Naive thymus-derived CD8-positive, alpha-beta T cell (primary cell): ENCODE data around the gene PHF21B. TPM values are rescaled to one million over a fixed set of nuclear protein-coding genes. Genes with fewer than 3 reads are reported as not detected.
A peak's percentile ranks its signal among the peaks of the same experiment; 100 is the strongest.

Experiments
- ATAC-seq, 2 donors: fragments of 150-1000 bp; cut with Tn5 transposase in 1 of 2; sonication (Bioruptor Pico), chemical (Tn5 transposase) in 1 of 2; 1 replicate in 1 of 2; 2 replicates in 1 of 2; pipeline ENCODE4 v1.10.0; 2021; ENCODE audit warnings: mild to moderate bottlenecking in 2 of 2, moderate library complexity in 2 of 2
- POLR2A ChIA-PET: fragments of 350-600 bp; sonication (Branson Sonifier 250); formaldehyde crosslinking; loops from one replicate; lab custom pipeline; 2021; ENCODE audit warnings: antibody characterized with exemption; lab: Charles Lee
- DNase-seq, 10 donors: peaks; one replicate each; pipeline versions ENCODE4 v3.0.0 to v3.0.0-alpha.2; 2020 to 2022
- H3K27ac Mint-ChIP-seq, 10 donors: one replicate each; pipeline ENCODE4 v1.8.0; 2020 to 2022; ENCODE audit warnings: mild to moderate bottlenecking in 10 of 10, mixed read lengths in 10 of 10, moderate library complexity in 4 of 10, inconsistent platforms in 1 of 10
- H3K27me3 Mint-ChIP-seq, 5 donors: one replicate each; pipeline ENCODE4 v1.8.0; 2021 to 2022; ENCODE audit warnings: mixed read lengths in 5 of 5
- H3K36me3 Mint-ChIP-seq, 3 donors: one replicate each; pipeline ENCODE4 v1.8.0; 2020 to 2022; ENCODE audit warnings: mixed read lengths in 3 of 3, mild to moderate bottlenecking in 2 of 3, inconsistent platforms in 1 of 3
- H3K4me1 Mint-ChIP-seq, 4 donors: one replicate each; pipeline ENCODE4 v1.8.0; 2021 to 2022; ENCODE audit warnings: mixed read lengths in 4 of 4
- H3K4me3 Mint-ChIP-seq, 10 donors: one replicate each; pipeline ENCODE4 v1.8.0; 2020 to 2022; ENCODE audit warnings: mild to moderate bottlenecking in 10 of 10, mixed read lengths in 10 of 10, moderate library complexity in 6 of 10, inconsistent platforms in 1 of 10
- H3K9me3 Mint-ChIP-seq, 9 donors: one replicate each; pipeline ENCODE4 v1.8.0; 2020 to 2022; ENCODE audit warnings: mixed read lengths in 9 of 9, mild to moderate bottlenecking in 3 of 9, inconsistent platforms in 1 of 9, moderate library complexity in 1 of 9
- polyA plus RNA-seq, 3 donors: library from polyadenylated mRNA; unstranded; fragments of 300-500 nt; fragmentation: Illumina TruSeq; gene quantifications; one replicate each; pipeline ENCODE4 v1.2.3, GENCODE V29; 2021
- total RNA-seq, 8 experiments: library from RNA in 2 of 8; stranded (reverse) in 2 of 8; gene quantifications; one replicate each; pipeline ENCODE4 v1.2.3 and lab custom pipeline; 2021 to 2026

PHF21B gene
- total and polyA plus RNA-seq, 5 experiments from 2014 or later, result not detected

DNA sequence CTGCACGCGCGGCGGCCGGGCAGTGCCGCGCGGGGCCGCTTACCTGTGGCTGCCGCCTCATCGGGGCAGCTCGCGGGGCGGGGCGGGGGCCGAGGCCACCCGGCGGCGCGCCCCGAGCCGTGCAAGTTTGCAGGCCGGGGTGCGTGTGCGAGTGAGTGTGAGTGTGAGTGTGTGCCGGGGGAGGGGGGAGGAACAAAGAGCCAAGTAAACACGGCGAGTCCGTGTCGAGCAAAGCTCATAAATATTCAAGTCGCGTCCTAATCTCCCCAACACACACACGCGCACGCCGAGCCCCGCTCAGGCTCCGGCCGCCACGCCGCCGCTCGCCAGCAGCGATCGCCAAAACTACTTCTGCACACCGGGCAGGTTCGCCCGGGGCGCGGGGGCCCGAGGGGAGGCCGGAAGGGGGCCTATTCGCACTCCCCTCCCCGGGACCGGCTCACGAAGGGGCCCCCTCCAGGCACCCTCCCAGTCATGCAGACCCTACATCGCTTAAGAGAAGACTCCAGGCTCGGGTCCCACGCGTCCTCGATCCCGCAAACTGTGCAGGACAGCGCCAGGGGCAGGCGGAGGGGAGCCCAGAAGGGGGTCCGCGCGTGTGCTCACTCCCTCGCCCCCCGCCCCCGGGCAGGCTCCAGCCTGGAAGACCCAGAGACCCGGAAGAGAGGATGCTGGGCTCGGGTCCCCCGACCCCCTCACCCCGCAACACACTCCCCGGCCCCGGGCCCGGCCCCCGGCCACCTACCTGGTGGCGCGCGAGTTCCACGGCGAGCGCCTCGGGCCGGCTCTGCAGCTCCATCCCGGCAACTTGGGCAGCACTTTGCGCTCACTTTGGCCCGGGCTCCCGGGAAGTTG lies 827 bp downstream of the PHF21B start:
- ATAC-seq (no peak), DNase-seq (no peak)
- no peak overlapping the region for H3K27ac Mint-ChIP-seq
- peaks cover 39 to 68% (median 52%) of the 10 kb centered on the region in 5 donors for H3K27me3 Mint-ChIP-seq
- H3K9me3 Mint-ChIP-seq, result peaks cover 0 to under 1% (median 0%) of the 10 kb centered on the region in 9 donors
- peaks cover 8 to 19% (median 15%) of the 10 kb centered on the region in 4 donors for H3K4me1 Mint-ChIP-seq
- POLR2A ChIA-PET, result no interaction called here
- H3K4me3 Mint-ChIP-seq, result peak overlapping the region in 8 of 10 donors; percentile 12 to 68 (median 42)
- peaks cover 0 to 4% (median 4%) of the 10 kb centered on the region in 3 donors for H3K36me3 Mint-ChIP-seq

DNA sequence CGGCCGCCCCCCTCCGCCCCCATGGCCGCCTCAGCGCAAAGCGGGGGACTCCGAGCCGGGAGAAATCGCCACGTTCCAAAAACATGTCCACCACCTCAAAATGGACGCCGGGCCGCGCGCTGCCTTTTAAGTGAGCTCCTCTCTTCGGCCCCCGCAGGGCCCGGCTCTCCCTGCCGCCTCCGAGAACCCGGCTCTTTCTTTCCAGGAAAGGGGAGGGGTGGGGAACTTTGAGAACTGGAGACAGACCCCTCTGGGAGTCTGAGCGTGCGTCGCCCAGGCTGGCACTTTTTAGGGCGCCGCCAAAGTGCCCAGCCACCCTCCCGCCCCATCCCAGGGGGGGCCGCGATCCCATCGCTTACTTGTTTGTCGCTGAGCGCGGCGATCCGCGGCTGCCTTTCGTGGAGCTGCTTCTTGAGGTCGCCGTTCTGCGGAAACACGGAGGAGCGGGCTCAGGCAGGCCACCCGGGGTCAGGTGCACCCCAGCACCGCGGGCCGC lies 1.6 kb downstream of the PHF21B start:
- peak overlapping the region in 5 of 10 donors; percentile 14 to 54 (median 41) for H3K4me3 Mint-ChIP-seq
- ATAC-seq (no peak), DNase-seq (no peak)
- peaks cover 41 to 72% (median 56%) of the 10 kb centered on the region in 5 donors for H3K27me3 Mint-ChIP-seq
- peaks cover 8 to 19% (median 15%) of the 10 kb centered on the region in 4 donors for H3K4me1 Mint-ChIP-seq
- H3K9me3 Mint-ChIP-seq, result peaks cover 0 to 2% (median 0%) of the 10 kb centered on the region in 9 donors
- H3K36me3 Mint-ChIP-seq, result peaks cover 0 to 4% (median 4%) of the 10 kb centered on the region in 3 donors
- POLR2A ChIA-PET, result interaction anchor here (0.6 kb wide), 1 partner anchor 974 kb away, joined by 3 read pairs; no protein-coding TSS in a partner anchor
- no peak overlapping the region for H3K27ac Mint-ChIP-seq

DNA sequence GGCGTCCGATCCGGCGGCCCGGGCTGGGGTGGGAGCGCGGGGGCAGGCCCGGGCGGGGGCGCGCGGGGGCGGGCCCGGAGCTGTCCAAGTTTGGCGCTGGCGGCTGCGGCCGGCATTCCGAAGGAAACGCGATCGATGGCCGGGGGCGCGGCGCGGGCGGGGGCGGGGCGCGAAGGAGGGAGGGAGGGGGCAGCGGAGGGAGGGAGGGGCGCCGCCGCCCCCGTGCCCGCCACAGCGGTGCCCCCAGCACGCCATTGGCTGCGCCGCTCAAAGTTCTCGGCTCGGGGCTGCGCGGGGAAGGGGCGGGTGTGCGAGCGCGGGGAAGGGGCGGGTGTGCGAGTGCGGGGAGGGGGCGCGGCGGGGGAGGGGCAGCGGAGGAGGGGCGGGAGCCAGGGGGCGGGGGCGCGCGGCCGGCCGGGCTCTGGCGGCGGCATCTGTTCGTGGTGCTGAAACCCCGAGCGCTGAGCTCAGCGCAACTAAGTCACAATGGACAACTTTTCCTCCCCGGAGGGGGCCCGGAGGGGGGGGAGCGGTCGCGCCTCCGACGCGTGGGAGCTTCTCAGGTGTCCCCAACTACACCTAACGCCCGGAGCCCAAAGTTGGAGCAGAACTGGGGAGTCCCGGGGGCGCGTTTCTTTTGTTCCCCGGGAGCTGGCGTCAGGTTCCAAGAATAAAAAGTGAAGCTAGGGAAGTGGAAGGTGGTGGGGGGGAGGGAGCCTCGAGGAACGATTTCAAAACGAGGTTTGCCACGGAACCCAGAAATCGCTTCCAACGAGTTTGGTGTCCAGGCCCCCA lies 2.2 kb downstream of the PHF21B start:
- DNase-seq, result no peak

DNA sequence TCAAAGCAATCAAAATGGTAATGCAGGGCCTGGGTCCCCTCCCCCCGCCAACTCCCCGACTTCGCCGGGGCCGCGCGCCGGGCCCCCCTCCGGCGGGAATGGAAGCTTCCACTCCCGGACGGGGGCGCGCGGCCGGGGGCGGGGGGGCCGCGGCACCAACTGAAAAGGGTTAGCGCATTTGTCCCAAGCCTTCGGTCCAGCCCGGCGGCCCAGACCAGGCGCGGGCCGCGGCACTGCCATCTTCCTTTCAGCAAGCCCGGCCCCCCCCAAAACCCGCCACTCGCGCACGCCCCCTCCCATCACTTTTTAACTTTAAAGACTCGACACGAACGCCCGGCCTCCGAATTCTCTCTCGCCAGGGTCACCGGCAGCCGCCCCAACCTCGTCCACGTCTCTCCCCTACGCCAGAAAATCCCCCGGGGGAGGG lies 2.8 kb downstream of the PHF21B start:
- Mint-ChIP-seq H3K4me1 (peaks cover 7 to 19% (median 15%) of the 10 kb centered on the region in 4 donors), H3K27ac (no peak overlapping the region), H3K9me3 (peaks cover 0 to 4% (median 0%) of the 10 kb centered on the region in 9 donors), H3K27me3 (peaks cover 45 to 72% (median 57%) of the 10 kb centered on the region in 5 donors), H3K36me3 (peaks cover 0 to 4% (median 3%) of the 10 kb centered on the region in 3 donors), H3K4me3 (peak overlapping the region in 7 of 10 donors; percentile 35 to 79 (median 54))
- DNase-seq, result no peak
- POLR2A ChIA-PET, result no interaction called here
- no peak for ATAC-seq

More for the DNA sequence above, 2.2 kb downstream of the PHF21B start:
- ATAC-seq, result peak in 1 of 2 donors; percentile 52
- Mint-ChIP-seq H3K36me3 (peaks cover 0 to 4% (median 4%) of the 10 kb centered on the region in 3 donors), H3K27ac (no peak overlapping the region), H3K4me3 (peak overlapping the region in 3 of 10 donors; percentile 26 to 71 (median 51)), H3K4me1 (peaks cover 7 to 19% (median 15%) of the 10 kb centered on the region in 4 donors), H3K27me3 (peaks cover 45 to 72% (median 58%) of the 10 kb centered on the region in 5 donors), H3K9me3 (peaks cover 0 to 3% (median 0%) of the 10 kb centered on the region in 9 donors)
- POLR2A ChIA-PET, result interaction anchor here (0.6 kb wide), 1 partner anchor 973 kb away, joined by 3 read pairs; no protein-coding TSS in a partner anchor

DNA sequence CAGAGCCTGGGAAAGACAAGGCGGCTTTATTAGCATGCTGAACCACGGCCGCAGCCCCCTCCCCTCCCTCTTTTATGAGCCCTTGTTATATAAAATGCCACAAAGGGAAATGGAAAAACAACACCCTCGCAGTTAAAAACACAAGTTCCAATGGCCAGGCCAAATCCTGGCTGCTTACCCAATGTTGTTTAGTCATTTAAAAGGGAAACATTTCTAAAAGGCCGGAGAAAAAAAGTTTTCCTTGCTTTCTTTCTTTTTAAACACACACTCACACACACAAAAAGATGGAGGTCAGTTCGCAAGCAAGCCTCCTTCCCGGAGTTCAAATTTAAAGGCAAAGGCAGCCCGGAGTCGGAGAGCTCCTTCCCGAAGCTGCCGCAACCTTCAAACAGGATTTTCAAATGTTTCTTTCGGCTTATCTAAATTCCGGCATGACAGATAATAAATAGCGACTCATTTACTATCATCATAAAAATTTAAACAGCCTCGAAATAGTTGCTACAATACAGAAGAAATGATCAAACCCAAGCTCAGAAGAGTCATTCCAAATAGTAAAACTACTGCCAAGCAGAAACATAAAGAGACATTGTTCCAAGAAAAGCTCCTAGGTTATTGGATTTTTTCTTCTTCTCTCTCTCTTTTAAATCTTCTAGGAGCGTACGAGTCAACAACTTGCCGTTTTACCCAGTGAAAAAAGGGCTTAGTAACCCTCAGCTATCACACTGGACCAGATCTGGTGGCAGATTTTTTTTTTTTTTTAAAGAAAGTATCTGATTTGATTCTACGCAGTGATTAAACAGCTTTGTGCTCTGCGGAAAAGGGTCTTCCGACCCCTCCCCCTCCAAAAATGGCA lies 3.5 kb downstream of the PHF21B start:
- peaks cover 0 to 4% (median 0%) of the 10 kb centered on the region in 9 donors for H3K9me3 Mint-ChIP-seq
- peaks cover 43 to 72% (median 57%) of the 10 kb centered on the region in 5 donors for H3K27me3 Mint-ChIP-seq
- H3K4me3 Mint-ChIP-seq, result peak overlapping the region; percentile 35 to 79 (median 66)
- ATAC-seq (no peak), DNase-seq (no peak)
- peaks cover 7 to 19% (median 13%) of the 10 kb centered on the region in 4 donors for H3K4me1 Mint-ChIP-seq
- POLR2A ChIA-PET, result no interaction called here
- peak overlapping the region in 1 of 10 donors; percentile 89 for H3K27ac Mint-ChIP-seq
- H3K36me3 Mint-ChIP-seq, result peaks cover 0 to 4% (median 3%) of the 10 kb centered on the region in 3 donors

DNA sequence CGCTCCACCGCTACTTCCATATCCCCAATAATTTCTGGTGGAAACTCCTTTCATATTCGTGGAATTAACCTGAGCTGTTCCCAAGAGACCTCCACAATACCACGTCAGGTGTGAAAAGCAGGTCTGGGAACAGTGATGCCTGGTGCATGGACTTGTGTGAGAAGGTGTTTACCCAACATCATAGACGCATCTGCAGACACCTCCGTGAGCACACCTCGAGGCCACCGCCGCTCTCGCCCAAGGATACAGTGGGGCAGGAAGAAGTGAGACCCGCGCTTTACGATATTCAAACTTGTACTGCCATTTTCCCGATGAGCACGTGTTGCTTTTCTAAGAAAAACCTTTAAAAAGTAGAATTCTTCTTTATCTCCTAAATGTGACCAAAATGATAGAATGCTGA lies 8.2 kb downstream of the PHF21B start:
- Mint-ChIP-seq H3K4me3 (no peak overlapping the region), H3K4me1 (peaks cover 3 to 7% (median 5%) of the 10 kb centered on the region in 4 donors), H3K36me3 (no peaks in the 10 kb centered on the region), H3K27me3 (peaks cover 34 to 94% (median 63%) of the 10 kb centered on the region in 5 donors), H3K9me3 (peaks cover 0 to 4% (median 0%) of the 10 kb centered on the region in 9 donors), H3K27ac (no peak overlapping the region)
- POLR2A ChIA-PET, result no interaction called here
- no peak for ATAC-seq
- DNase-seq, result no peak

DNA sequence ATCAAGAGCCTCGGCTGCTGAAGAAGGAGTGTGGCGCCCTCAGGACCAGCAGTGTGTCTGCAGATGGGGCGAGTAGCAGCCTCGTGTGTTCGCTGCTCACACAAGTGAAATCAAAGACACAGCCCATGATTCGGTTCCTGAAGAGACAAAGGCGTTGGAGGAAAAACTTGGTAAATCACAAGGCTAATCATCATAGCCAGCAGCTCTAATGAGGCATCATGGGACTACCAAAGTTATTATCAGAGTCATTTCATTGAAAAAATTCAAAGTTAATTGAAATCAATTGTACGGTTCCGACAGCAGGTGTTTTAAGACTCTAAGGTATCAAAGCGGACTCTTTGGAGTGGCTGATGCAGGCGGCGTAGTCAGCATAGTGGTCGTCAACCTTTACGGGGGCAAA lies 9.5 kb downstream of the PHF21B start:
- Mint-ChIP-seq H3K27me3 (peaks cover 31 to 86% (median 56%) of the 10 kb centered on the region in 5 donors), H3K4me1 (peaks cover 0 to 1% (median 0%) of the 10 kb centered on the region in 4 donors), H3K9me3 (peaks cover 0 to 4% (median 0%) of the 10 kb centered on the region in 9 donors), H3K27ac (no peak overlapping the region), H3K36me3 (no peaks in the 10 kb centered on the region), H3K4me3 (no peak overlapping the region)
- ATAC-seq (no peak), DNase-seq (no peak)
- POLR2A ChIA-PET, result no interaction called here

DNA sequence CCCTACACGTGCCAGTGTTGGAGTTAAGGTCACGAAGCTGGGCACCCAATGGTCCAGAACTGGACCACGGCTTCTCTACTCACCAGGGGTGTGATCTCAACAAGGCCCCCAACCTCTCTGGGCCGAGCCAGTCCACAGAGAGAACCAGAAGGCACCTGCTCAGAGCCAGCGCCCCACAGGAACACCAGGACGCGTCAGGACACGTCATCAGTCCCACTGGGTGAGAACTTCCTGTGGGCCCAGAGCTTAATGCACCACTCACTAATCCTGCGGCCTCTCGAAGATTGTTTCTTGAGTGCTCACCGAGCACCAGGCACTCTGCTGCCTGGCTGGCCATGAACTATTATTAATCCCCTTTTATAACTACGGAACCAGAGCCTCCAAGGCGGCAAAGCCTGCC lies 10.1 kb downstream of the PHF21B start:
- ATAC-seq (no peak), DNase-seq (no peak)
- Mint-ChIP-seq H3K9me3 (peaks cover 0 to 4% (median 0%) of the 10 kb centered on the region in 9 donors), H3K27me3 (peaks cover 27 to 80% (median 50%) of the 10 kb centered on the region in 5 donors), H3K4me3 (no peak overlapping the region), H3K36me3 (no peaks in the 10 kb centered on the region), H3K27ac (no peak overlapping the region), H3K4me1 (peaks cover 0 to 1% (median 0%) of the 10 kb centered on the region in 4 donors)
- POLR2A ChIA-PET, result no interaction called here

DNA sequence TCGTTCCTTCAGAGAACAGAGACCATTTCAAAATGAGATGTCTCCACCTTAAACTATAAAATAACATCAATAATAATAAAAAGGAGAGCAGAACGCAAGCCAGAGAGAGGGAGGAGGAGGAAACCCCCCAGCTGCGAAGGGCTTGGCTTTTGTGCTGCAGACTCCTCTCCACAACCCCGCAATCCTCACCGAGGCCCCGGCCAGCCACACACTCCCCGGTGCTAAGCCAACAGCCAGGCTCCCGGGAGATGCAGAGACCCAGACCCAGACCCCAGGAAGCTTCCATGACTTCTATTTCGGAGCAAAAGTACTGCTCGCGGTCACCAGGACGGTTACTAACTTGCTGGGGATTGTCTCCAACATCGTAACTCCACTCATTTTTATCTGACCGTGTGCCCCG lies 10.6 kb downstream of the PHF21B start:
- peaks cover 0 to 1% (median 0%) of the 10 kb centered on the region in 4 donors for H3K4me1 Mint-ChIP-seq
- POLR2A ChIA-PET, result no interaction called here
- ATAC-seq, result no peak
- H3K27me3 Mint-ChIP-seq, result peaks cover 24 to 75% (median 45%) of the 10 kb centered on the region in 5 donors
- H3K27ac Mint-ChIP-seq, result no peak overlapping the region
- H3K36me3 Mint-ChIP-seq, result no peaks in the 10 kb centered on the region
- H3K4me3 Mint-ChIP-seq, result no peak overlapping the region
- H3K9me3 Mint-ChIP-seq, result peaks cover 0 to 4% (median 0%) of the 10 kb centered on the region in 9 donors
- DNase-seq, result no peak

DNA sequence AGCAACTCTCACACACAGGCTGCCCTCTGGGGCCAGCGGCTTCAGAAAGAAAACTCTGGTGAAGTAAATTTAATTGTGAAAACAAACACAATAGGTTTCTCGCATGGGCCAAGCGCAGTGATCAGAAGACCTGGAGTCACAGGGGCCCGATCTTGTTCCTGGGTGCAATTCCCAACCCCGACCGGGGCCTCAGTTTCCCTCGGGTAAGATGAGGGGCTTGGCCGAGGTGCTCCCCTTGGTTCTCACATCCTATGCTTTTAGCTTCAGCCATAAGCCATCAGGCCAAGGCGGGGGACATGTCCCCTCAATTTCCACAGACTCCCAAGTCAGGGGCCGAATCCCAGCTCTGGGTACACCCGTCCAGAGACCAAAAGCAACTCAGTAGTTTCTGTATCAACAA lies 11.5 kb downstream of the PHF21B start:
- no peaks in the 10 kb centered on the region for H3K36me3 Mint-ChIP-seq
- H3K27me3 Mint-ChIP-seq, result peaks cover 19 to 66% (median 37%) of the 10 kb centered on the region in 5 donors
- no peak overlapping the region for H3K27ac Mint-ChIP-seq
- H3K9me3 Mint-ChIP-seq, result peaks cover 0 to 4% (median 0%) of the 10 kb centered on the region in 9 donors
- DNase-seq (no peak), ATAC-seq (no peak)
- POLR2A ChIA-PET, result no interaction called here
- no peak overlapping the region for H3K4me3 Mint-ChIP-seq
- H3K4me1 Mint-ChIP-seq, result peaks cover 0 to 1% (median 0%) of the 10 kb centered on the region in 4 donors

DNA sequence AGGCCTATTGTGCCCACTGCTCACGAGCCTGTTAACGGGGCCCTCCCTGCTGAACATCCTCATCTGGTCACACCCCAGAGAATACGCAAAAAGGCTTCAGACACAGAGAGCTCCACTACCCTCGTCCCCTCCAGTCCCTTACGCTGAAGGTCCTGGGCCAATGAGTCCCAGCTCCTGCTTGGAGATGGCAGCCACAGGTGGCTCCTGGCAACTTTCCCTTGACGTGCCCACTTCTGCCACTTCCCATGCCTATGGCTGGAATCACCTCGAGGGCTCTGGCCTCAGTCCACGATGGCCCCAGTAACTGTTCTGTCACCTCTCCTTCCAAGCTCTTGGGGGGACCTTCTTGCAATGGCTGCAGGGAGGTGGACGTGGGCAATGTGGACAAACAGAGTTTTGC lies 12.7 kb downstream of the PHF21B start:
- Mint-ChIP-seq H3K27me3 (peaks cover 9 to 54% (median 29%) of the 10 kb centered on the region in 5 donors), H3K36me3 (no peaks in the 10 kb centered on the region), H3K9me3 (peaks cover 0 to 2% (median 0%) of the 10 kb centered on the region in 9 donors), H3K4me1 (peaks cover 0 to 1% (median 0%) of the 10 kb centered on the region in 4 donors), H3K27ac (no peak overlapping the region), H3K4me3 (peak overlapping the region in 1 of 10 donors; percentile 8)
- POLR2A ChIA-PET, result no interaction called here
- ATAC-seq, result no peak
- no peak for DNase-seq
